GM10248 (cell line): ENCODE results near the gene PKNOX2.

Experiments
- CTCF ChIA-PET: fragments of 300-600 bp; sonication (Branson Sonifier 250); formaldehyde crosslinking; extraction: SDS; loops from one replicate; lab custom pipeline; 2021; ENCODE audit warnings: antibody characterized with exemption; lab: Yijun Ruan, JAX
- POLR2A ChIA-PET: fragments of 350-650 bp; sonication (Branson Sonifier 250); formaldehyde crosslinking; extraction: SDS; loops from one replicate; lab custom pipeline; 2020; ENCODE audit warnings: antibody characterized with exemption; lab: Yijun Ruan, JAX
- DNase-seq: peaks from one replicate; pipeline ENCODE4 v3.0.0; 2012; ENCODE audit errors: extremely low spot score
- CTCF ChIP-seq: IDR thresholded peaks from 2 replicates; pipeline ENCODE4 v1.5.1; 2012; ENCODE audit warnings: mild to moderate bottlenecking, low read depth; ENCODE audit errors: extremely low read depth, missing control alignments, control extremely low read depth

The PKNOX2 gene

GRCh38 chr11:125314276-125315078, 149.9 kb downstream of the PKNOX2 start:
- no peak for DNase-seq
- ChIA-PET CTCF (no interaction called here), POLR2A (no interaction called here)
- TF ChIP-seq CTCF, result no peak

DNA sequence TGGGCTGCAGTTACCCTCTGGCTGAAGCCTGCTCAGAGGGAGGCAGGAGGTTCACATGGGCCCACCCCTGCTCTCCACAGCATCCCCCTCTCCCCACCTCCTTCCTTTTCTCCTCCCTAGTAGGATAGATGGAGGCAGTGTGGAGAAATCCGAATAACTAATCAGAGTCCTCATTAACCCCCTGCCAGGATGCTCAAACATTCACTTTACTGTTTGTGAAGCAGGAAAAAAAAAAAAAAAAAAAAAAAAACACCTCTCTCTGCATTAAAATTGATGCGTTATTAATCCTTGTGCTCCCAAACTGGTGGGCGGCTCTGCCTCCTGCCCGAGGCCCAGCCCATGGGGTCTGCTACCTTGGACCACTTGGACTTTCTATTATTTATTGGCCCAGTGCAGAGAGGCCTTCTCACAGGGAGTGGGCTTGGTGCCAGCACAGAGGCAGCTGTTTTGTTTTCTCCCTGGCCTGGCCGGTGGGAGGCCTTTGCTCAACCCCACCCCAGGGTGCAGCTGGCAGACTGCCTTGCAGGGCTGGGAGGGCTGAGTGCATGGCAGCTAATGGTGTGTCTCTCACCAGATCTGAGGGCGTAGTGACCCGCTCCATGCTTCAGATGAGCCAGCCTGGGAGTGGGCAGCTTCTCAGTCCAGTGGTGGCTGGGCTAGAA, 150.7 kb downstream of the PKNOX2 start:
- POLR2A ChIA-PET, result no interaction called here
- CTCF ChIA-PET, result interaction anchor here (1.1 kb wide), 1 partner anchor 14 kb away, joined by 3 read pairs; no protein-coding TSS in a partner anchor
- DNase-seq, result no peak
- TF ChIP-seq CTCF, result no peak

DNA sequence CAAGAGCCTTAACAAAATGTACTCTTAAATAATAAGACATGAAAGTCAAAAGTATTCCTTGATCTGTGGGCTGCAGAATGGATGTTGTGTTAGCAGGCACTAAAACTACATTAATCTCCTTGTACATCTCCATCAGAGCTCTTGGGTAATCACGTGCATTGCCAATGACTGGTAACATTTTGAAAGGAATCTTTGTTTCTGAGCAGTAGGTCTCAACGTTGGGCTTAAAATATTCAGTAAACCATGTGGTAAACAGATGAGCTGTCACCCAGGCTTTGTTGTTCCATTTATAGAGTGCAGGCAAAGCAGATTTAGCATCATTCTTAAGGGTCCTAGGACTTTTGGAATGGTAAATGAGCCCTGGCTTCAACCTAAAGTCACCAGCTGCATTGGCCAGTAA, 152.9 kb downstream of the PKNOX2 start:
- POLR2A ChIA-PET, result no interaction called here
- DNase-seq, result no peak
- CTCF ChIA-PET, result interaction anchor here (1.4 to 4.1 kb wide), 2 partner anchors 8 to 29 kb away, joined by 5 to 13 read pairs; no protein-coding TSS in a partner anchor
- TF ChIP-seq CTCF, result no peak

GRCh38 chr11:125319649-125320048, 155.1 kb downstream of the PKNOX2 start:
- CTCF ChIA-PET, result interaction anchor here (1.0 to 4.1 kb wide), 3 partner anchors 10 to 27 kb away, joined by 3 to 13 read pairs (median 3); no protein-coding TSS in a partner anchor
- DNase-seq, result no peak

GRCh38 chr11:125320347-125321076, 156.0 kb downstream of the PKNOX2 start:
- DNase-seq, result no peak
- POLR2A ChIA-PET, result no interaction called here
- CTCF ChIA-PET, result interaction anchor here (1.0 to 4.1 kb wide), 5 partner anchors 9 to 26 kb away, joined by 3 to 13 read pairs (median 3); no protein-coding TSS in a partner anchor
- no peak for TF ChIP-seq CTCF

More at GRCh38 chr11:125319649-125320048, 155.1 kb downstream of the PKNOX2 start:
- POLR2A ChIA-PET, result no interaction called here
- no peak for TF ChIP-seq CTCF

- DNase-seq, result no peak
- TF ChIP-seq CTCF, result no peak
- CTCF ChIA-PET, result interaction anchor here (0.7 kb wide), 1 partner anchor 9 kb away, joined by 3 read pairs; no protein-coding TSS in a partner anchor
- POLR2A ChIA-PET, result no interaction called here
These were observed 157.7 kb downstream of the PKNOX2 start for GRCh38 chr11:125322289-125322688.
